ENCODE measurements around the gene GHRH.

GHRH gene

DNA sequence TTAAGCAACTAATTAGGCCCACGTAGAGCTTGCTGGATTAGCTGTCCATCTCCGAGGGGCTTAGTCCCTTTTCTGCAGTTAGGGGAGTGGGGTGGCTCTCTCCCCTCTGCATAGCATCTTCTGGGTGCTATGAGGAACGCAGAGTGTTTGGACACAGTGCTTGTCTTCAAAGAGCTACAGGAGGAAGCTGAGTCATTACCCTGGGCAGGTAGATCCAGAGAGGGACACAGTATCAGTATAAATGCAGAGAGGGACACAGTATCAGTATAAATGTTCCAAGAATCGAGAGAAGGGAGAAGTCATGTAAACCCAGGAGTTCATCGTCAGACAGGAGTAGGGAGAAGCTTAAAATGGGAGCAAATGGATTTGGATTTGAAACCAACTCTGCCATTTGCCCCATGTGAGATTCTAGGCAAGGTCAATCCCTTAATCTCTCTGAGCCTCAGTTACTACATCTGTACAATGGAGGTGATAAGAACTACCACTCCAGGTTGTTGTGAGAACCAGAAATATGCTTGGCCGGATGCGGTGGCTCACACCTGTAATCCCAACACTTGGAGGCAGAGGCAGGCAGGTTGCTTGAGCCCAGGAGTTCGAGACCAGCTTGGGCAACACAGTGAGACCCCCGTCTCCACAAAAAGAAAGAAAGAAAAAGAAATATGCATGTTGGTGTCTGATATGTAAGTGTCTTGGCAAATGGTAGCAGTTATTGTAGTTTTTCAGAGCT, 5.5 kb upstream of the GHRH start:
- DNase-seq (ENCODE audit: low read depth): no peak
- no peak overlapping the region for H3K4me3 ChIP-seq (ENCODE audit: low read length)
- TF ChIP-seq, protein P1, sequence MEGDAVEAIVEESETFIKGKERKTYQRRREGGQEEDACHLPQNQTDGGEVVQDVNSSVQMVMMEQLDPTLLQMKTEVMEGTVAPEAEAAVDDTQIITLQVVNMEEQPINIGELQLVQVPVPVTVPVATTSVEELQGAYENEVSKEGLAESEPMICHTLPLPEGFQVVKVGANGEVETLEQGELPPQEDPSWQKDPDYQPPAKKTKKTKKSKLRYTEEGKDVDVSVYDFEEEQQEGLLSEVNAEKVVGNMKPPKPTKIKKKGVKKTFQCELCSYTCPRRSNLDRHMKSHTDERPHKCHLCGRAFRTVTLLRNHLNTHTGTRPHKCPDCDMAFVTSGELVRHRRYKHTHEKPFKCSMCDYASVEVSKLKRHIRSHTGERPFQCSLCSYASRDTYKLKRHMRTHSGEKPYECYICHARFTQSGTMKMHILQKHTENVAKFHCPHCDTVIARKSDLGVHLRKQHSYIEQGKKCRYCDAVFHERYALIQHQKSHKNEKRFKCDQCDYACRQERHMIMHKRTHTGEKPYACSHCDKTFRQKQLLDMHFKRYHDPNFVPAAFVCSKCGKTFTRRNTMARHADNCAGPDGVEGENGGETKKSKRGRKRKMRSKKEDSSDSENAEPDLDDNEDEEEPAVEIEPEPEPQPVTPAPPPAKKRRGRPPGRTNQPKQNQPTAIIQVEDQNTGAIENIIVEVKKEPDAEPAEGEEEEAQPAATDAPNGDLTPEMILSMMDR (conservative IDR thresholded peaks at IDR 0.05; ENCODE audit: low read depth, low read length): no peak

DNA sequence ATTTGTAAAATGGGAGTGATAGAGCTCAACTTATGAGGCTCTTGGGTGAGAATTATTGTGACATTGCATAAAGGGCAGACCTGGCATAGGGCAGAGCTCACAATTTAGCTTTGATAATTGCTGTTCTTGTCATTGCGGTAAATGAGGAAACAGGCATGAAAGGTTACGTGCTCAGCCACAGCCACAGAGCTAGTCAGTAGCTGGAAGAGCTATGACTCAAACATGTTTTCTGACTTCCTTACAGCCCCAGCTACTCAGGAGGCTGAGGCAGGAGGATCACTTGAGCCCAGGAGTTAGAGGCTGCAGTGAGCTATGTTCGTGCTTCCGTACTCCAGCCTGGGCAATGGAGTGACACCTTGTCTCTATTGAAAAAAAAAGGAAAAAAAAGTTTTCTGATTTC, 3.5 kb upstream of the GHRH start:
- DNase-seq (ENCODE audit: low read depth): no peak
- TF ChIP-seq, protein P1 (conservative IDR thresholded peaks at IDR 0.05; ENCODE audit: low read depth, low read length): no peak
- no peak overlapping the region for H3K4me3 ChIP-seq (ENCODE audit: low read length)

DNA sequence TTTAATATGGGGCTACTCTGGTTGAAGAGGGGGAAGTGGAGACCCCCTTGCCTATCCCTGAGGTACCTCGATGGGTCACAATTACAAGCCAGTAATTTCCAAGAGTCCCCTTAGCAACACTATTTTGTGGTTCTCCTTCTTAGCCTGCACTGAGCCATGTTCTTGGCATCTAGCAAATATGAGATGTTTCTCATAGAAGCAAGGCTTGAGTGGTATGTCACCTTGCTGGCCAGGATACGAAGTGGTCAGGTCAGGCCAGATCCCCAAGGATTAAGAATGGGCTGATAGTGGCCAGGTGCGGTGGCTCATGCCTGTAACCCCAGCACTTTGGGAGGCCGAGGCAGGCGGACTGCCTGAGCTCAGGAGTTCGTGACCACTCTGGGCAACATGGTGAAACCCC, 2.1 kb upstream of the GHRH start:
- no peak for DNase-seq (ENCODE audit: low read depth)
- TF ChIP-seq, protein P1 (conservative IDR thresholded peaks at IDR 0.05; ENCODE audit: low read depth, low read length): no peak
- H3K4me3 ChIP-seq (ENCODE audit: low read length): no peak overlapping the region

DNA sequence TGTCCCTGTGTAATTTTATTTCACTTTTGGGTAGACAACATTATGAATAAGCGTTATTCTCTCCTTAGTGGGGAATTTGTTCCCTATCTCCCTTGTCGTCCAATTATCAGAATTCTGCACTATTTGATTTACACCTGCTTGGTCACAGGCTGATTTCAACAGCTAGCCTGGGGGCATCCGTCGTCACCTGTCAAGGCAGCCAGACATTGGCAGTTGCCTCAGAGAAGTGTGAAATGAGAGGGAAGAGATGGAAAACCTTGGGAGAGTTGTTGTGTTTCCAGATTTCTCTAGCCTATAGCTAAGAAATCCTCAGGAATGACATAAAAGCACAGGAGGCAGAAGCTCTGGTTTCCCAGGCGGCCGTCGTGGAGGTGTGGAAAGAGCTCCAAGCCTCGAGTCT, 891 bp upstream of the GHRH start:
- DNase-seq (ENCODE audit: low read depth): no peak
- H3K4me3 ChIP-seq (ENCODE audit: low read length): no peak overlapping the region
- TF ChIP-seq, protein P1 (conservative IDR thresholded peaks at IDR 0.05; ENCODE audit: low read depth, low read length): no peak

DNA sequence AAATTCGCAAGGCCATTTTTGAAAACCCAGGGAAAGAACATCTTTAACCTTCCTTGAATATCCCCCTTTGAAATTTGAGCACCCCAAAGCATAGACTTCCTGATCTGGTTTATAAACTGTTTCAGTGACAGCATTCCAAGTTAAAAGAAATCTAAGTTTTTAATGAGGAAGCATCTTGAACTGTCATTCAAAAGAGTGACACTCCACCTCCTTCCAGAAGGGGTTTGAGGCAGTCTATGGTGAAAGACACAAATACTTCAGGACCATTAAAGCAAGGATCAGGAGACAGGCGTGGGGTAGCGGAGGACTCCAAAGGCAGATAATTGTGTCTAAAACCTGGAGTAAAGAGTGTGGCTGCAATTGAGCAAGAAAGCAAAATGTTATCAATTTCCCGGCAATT, 691 bp downstream of the GHRH start:
- no peak for DNase-seq (ENCODE audit: low read depth)
- TF ChIP-seq, protein P1 (conservative IDR thresholded peaks at IDR 0.05; ENCODE audit: low read depth, low read length): no peak
- no peak overlapping the region for H3K4me3 ChIP-seq (ENCODE audit: low read length)

DNA sequence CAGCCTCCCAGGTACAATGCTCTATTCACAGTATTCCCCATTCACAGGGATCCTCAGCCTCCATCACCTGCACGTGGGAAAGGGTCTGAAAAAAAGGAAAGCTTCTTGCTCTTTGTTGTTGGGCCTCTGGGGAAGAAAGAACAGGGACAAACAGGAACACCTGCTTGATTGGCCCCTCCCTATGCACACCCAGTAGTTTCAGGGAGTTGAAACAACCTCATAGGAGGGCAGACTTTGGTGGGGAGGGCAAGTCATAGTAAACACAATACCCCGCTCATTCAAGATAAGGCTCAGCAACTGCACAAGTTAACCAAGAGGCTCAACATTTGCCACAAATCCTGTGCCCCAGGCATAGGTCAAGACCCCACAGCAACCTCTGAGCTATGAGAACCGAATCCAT, 1.7 kb downstream of the GHRH start:
- no peak for DNase-seq (ENCODE audit: low read depth)
- no peak overlapping the region for H3K4me3 ChIP-seq (ENCODE audit: low read length)
- TF ChIP-seq, protein P1 (conservative IDR thresholded peaks at IDR 0.05; ENCODE audit: low read depth, low read length): no peak

DNA sequence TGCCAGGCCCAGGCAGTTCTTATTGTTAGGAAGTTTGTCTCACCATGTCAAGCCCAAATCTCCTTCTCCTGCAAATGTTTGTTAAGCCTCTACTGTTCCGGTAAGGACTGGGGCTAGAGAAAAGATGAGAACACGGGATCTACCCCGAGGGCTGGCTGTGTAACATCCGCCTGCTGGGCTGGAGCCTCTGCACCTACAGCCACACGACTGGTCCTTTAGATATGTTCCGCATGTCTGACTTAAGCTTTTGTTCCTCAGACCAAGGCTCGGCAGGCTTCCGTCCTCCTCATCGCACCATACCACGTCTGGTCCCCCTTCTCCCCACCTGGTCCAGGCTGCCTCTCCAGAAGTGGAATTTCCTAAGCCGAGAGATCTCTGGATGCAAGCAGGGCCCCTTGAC, 2.6 kb downstream of the GHRH start:
- no peak for DNase-seq (ENCODE audit: low read depth)

More for the DNA sequence above, 2.6 kb downstream of the GHRH start:
- H3K4me3 ChIP-seq (ENCODE audit: low read length): no peak overlapping the region
- TF ChIP-seq, protein P1 (conservative IDR thresholded peaks at IDR 0.05; ENCODE audit: low read depth, low read length): no peak

Measured in retinal pigment epithelial cell (primary cell).